Heart right ventricle (tissue), 16 donors: Measurements from ENCODE around the gene SMAD4. TPM values are rescaled to one million over a fixed set of nuclear protein-coding genes. Genes with fewer than 3 reads are reported as not detected.

Source experiments
- ATAC-seq, 8 donors: fragments of 200-7000 bp; cut with Tn5 transposase; one replicate each; pipeline ENCODE4 v1.9.1; 2020; ENCODE audit warnings: mild to moderate bottlenecking in 8 of 8, moderate library complexity in 8 of 8, moderate number of reproducible peaks in 1 of 8
- DNase-seq, 2 donors: peaks; one replicate each; pipeline ENCODE4 v3.0.0-alpha.2; 2020
- H3K27ac ChIP-seq, 10 donors: fragments of 200-600 bp; sonication (generic) in 2 of 10; one replicate each; pipeline versions ENCODE4 v1.5.0 to v1.8.0; 2020 to 2022; ENCODE audit warnings: mild to moderate bottlenecking in 3 of 10
- H3K27me3 ChIP-seq, 7 donors: fragments of 200-600 bp; one replicate each; pipeline ENCODE4 v1.8.0; 2021 to 2022; ENCODE audit warnings: mild to moderate bottlenecking in 2 of 7
- H3K36me3 ChIP-seq, 9 donors: fragments of 200-600 bp; sonication (generic) in 1 of 9; one replicate each; pipeline versions ENCODE4 v1.5.0 to v1.8.0; 2020 to 2022; ENCODE audit warnings: mild to moderate bottlenecking in 2 of 9
- H3K4me1 ChIP-seq, 9 donors: fragments of 200-600 bp; sonication (generic) in 1 of 9; one replicate each; pipeline versions ENCODE4 v1.5.0 to v1.8.0; 2020 to 2022; ENCODE audit warnings: mild to moderate bottlenecking in 4 of 9
- H3K4me3 ChIP-seq, 10 donors: fragments of 200-600 bp; sonication (generic) in 2 of 10; one replicate each; pipeline versions ENCODE4 v1.5.0 to v1.8.0; 2020 to 2022; ENCODE audit warnings: mild to moderate bottlenecking in 7 of 10, moderate library complexity in 2 of 10
- H3K9me3 ChIP-seq, 11 donors: fragments of 200-600 bp in 10 of 11; sonication (generic) in 2 of 11; one replicate each; pipeline versions ENCODE4 v1.5.0 to v1.8.0; 2013 to 2022; ENCODE audit warnings: mild to moderate bottlenecking in 2 of 11, control low read depth in 1 of 11, moderate library complexity in 1 of 11
- CTCF ChIP-seq, 9 donors: fragments of 200-600 bp; sonication (generic) in 2 of 9; IDR thresholded peaks; one replicate each; pipeline versions ENCODE4 v1.5.0 to v1.8.0; 2021 to 2022; ENCODE audit warnings: antibody characterized with exemption in 9 of 9, mild to moderate bottlenecking in 5 of 9, moderate library complexity in 1 of 9
- WGBS, 2 donors: extraction: QIAGEN DNeasy Blood & Tissue Kit; methylation state at CpG; one replicate each; pipeline ENCODE4 v1.1.7; 2013; ENCODE audit warnings: inconsistent platforms in 1 of 2; 5-methylcytosine and 5-hydroxymethylcytosine counted together
- intact Hi-C, 10 donors: fragments of 100-400 bp; cut with DNase I; formaldehyde crosslinking; loops; one replicate each; pipeline versions ENCODE4 v1.11.1 to v1.14.2; 2022
- polyA plus RNA-seq, 2 donors: library from polyadenylated mRNA; stranded (reverse); fragments of 200-250 nt; gene quantifications; one replicate each; pipeline ENCODE4 v1.2.3, GENCODE V29; 2013
- total RNA-seq, 10 donors: library from RNA; stranded (reverse); fragmentation: NEBNext Ultra II Directional in 3 of 10; extraction: Animal tissue kit (Norgen Biotek cat#: 25700) in 3 of 10; gene quantifications; one replicate each; pipeline versions ENCODE4 v1.2.1 to v1.2.4, GENCODE V29; 2021 to 2023
- donor health status: Arrhythmogenic right ventricular cardiomyopathy.
- donor health status: ischemic (EF 13 %, LVEDD 7.1; RV severe dilation, severe dysfunction).
- donor health status: healthy with polysubstance abuse.
- donor health status: DM: no; HTN: yes; CAD: no.
- donor health status: DM: no; HTN: no; CAD: no.
- donor health status: ischemic (EF 25% LVEDD 6.9; RV normal size, moderate dysfunction).
- donor health status: ischemic (EF 25% LVEDD 5.7; RV mildly dilated, moderate dysfunction).
- donor health status: healthy.
- donor health status: DM: yes; HTN: yes; CAD: no.
- donor health status: Ischemic cardiomyopathy.
- donor health status: ischemic (EF 35%, LVEDD 5.7; RV mildly dilated, moderate dysfunction).
- donor health status: nonischemic (EF 11% LVEDD 7.7; RV severe dilation, severe dysfunction).
- donor health status: DM: yes; HTN: yes; CAD: no.
- donor health status: PGD.
- donor health status: ischemic (EF 29% LVEDD 5.4; RV normal size, mild dysfunction).
- donor health status: nonischemic (EF 23%, LVEDD 6.1; RV moderate dilation, normal function).

Gene SMAD4
- total and polyA plus RNA-seq, 12 donors: 11.7 to 110 (median 85.4) TPM

GRCh38 chr18:51011709-51012108 lies 18.3 kb upstream of the SMAD4 start:
- H3K27ac ChIP-seq: no peak overlapping the region
- no peak for DNase-seq
- whole genome bisulfite sequencing, 2 donors: 64 to 71% methylated on average over 3 of the region's 3 CpGs
- peaks cover 0 to 22% (median 12%) of the 10 kb centered on the region in 9 donors for H3K4me1 ChIP-seq
- H3K4me3 ChIP-seq: no peak overlapping the region
- ATAC-seq: no peak
- H3K9me3 ChIP-seq: no peaks in the 10 kb centered on the region
- no peak for TF ChIP-seq CTCF (IDR thresholded peaks at IDR 0.05)
- no peaks in the 10 kb centered on the region for H3K27me3 ChIP-seq
- H3K36me3 ChIP-seq: peaks cover 0 to 3% (median 0%) of the 10 kb centered on the region in 9 donors
- intact Hi-C loops: no loop called here

- 89 to 96% methylated on average over 3 of the region's 3 CpGs for WGBS, 2 donors
- Histone ChIP-seq H3K27ac (no peak overlapping the region), H3K4me1 (peaks cover 0 to 19% (median 8%) of the 10 kb centered on the region in 9 donors), H3K36me3 (peaks cover 0 to 3% (median 0%) of the 10 kb centered on the region in 9 donors), H3K9me3 (no peaks in the 10 kb centered on the region), H3K27me3 (no peaks in the 10 kb centered on the region), H3K4me3 (no peak overlapping the region)
- no peak for ATAC-seq
- no peak for TF ChIP-seq CTCF (IDR thresholded peaks at IDR 0.05)
- DNase-seq: no peak
- intact Hi-C loops: no loop called here
These were observed 17.6 kb upstream of the SMAD4 start for GRCh38 chr18:51012441-51012840.

GRCh38 chr18:51013259-51013658 lies 16.8 kb upstream of the SMAD4 start:
- ATAC-seq (no peak), DNase-seq (no peak)
- no peak overlapping the region for H3K4me3 ChIP-seq
- no peaks in the 10 kb centered on the region for H3K9me3 ChIP-seq
- TF ChIP-seq CTCF (IDR thresholded peaks at IDR 0.05): no peak
- 92 to 97% methylated on average over 3 of the region's 3 CpGs for WGBS, 2 donors
- H3K4me1 ChIP-seq: peaks cover 0 to 15% (median 8%) of the 10 kb centered on the region in 9 donors
- no peaks in the 10 kb centered on the region for H3K27me3 ChIP-seq
- H3K27ac ChIP-seq: no peak overlapping the region
- H3K36me3 ChIP-seq: peaks cover 0 to 3% (median 0%) of the 10 kb centered on the region in 9 donors
- intact Hi-C loops: no loop called here

GRCh38 chr18:51017140-51017879 lies 12.7 kb upstream of the SMAD4 start:
- H3K27ac ChIP-seq: no peak overlapping the region
- peak in 1 of 8 donors; percentile 30 for ATAC-seq
- intact Hi-C loops: no loop called here

More at GRCh38 chr18:51017140-51017879, 12.7 kb upstream of the SMAD4 start:
- Histone ChIP-seq H3K36me3 (peaks cover 0 to 12% (median 0%) of the 10 kb centered on the region in 9 donors), H3K9me3 (no peaks in the 10 kb centered on the region), H3K4me3 (no peak overlapping the region), H3K4me1 (no peaks in the 10 kb centered on the region), H3K27me3 (no peaks in the 10 kb centered on the region)
- DNase-seq: no peak
- TF ChIP-seq CTCF (IDR thresholded peaks at IDR 0.05): no peak
- 75 to 79% methylated on average over 8 of the region's 8 CpGs for WGBS, 2 donors
